Stimulated activated naive B cell treated with anti-CD40 and anti-IgM and Interleukin-4, amounts not matched to agents 10 μg/mL and 1 μg/mL and 100 μg/mL, for 72 hours (primary cell): ENCODE data around the gene SERP1.

ENCODE experiments used
- ATAC-seq, 2 donors: fragments of 150-1000 bp; cut with Tn5 transposase; replicated peaks; 2 replicates each; pipeline ENCODE4 v1.10.0; 2021; ENCODE audit warnings: moderate library complexity in 1 of 2
- DNase-seq: peaks from one replicate; pipeline ENCODE4 v3.0.0; 2021
- H3K27ac Mint-ChIP-seq: one replicate; pipeline ENCODE4 v1.8.0; 2022; ENCODE audit warnings: mild to moderate bottlenecking, mixed read lengths
- H3K27me3 Mint-ChIP-seq, 2 donors: one replicate each; pipeline ENCODE4 v1.8.0; 2022; ENCODE audit warnings: mixed read lengths in 2 of 2
- H3K36me3 Mint-ChIP-seq, 2 donors: one replicate each; pipeline ENCODE4 v1.8.0; 2022; ENCODE audit warnings: mixed read lengths in 2 of 2, mild to moderate bottlenecking in 1 of 2
- H3K4me1 Mint-ChIP-seq, 2 donors: one replicate each; pipeline ENCODE4 v1.8.0; 2022; ENCODE audit warnings: mixed read lengths in 2 of 2, mild to moderate bottlenecking in 1 of 2
- H3K4me3 Mint-ChIP-seq, 2 donors: one replicate each; pipeline ENCODE4 v1.8.0; 2022; ENCODE audit warnings: mild to moderate bottlenecking in 2 of 2, mixed read lengths in 2 of 2, moderate library complexity in 1 of 2
- H3K9me3 Mint-ChIP-seq, 2 donors: one replicate each; pipeline ENCODE4 v1.8.0; 2022; ENCODE audit warnings: mixed read lengths in 2 of 2, mild to moderate bottlenecking in 1 of 2

SERP1 gene

DNA sequence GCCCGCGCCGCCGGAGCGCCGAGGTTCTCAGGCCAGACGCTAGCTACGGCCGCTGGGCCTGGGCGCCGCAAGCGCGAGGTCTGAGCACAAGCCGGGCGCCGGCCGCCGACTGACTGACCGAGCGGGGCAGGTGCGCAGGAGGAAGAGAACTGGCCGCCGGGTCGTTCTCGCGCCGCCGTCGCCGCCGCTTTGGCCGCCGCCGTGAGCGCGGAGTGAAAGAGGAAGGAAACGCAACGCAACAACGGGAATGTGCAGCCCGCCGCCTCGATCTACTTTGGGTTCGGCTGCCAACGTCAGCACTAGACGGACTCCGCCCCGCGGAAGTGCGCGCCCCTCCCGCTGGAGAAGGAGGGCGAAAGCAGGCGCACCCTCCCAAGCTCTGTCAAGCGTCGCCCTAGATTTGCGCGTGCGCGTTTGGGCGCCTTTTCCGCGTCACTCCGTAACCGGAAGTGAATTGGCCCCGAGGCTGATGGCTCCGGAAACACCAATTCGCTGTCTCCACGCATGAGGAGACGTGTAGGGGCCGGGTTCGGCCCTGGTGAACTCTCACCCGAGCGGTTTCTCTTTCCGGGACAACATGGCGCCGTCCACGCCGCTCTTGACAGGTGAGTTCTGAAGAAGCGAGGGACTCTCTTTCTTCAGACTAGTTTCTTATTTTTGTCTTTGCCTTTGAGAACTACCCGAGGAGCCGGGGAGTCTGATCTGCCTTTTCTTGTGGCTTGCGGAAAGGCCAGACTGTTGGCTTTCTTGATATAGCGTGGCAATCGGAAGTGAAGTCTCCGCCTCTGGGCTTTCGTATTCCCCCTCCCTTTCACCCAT, at the start of gene SERP1, which contains the start of gene EIF2A:
SERP1 (minus strand) TSS at position 271 of the 819 bp plus-strand sequence. CDS start 361 bp downstream, outside the sequence.
EIF2A (plus strand) TSS at position 562 of the 819 bp plus-strand sequence; CDS start at position 578, 16 bp downstream.
- Mint-ChIP-seq H3K4me3 (peak within 1 kb of the TSS; percentile 94 to 98), H3K36me3 (peaks cover 12 to 35% of the 10 kb centered on the region in 2 donors), H3K27ac (peak within 1 kb of the TSS; percentile 99), H3K9me3 (no peaks in the 10 kb centered on the region), H3K27me3 (no peaks in the 10 kb centered on the region), H3K4me1 (peaks cover 14 to 56% of the 10 kb centered on the region in 2 donors)
- DNase-seq (peak; percentile 100), ATAC-seq (peak; percentile 93)

DNA sequence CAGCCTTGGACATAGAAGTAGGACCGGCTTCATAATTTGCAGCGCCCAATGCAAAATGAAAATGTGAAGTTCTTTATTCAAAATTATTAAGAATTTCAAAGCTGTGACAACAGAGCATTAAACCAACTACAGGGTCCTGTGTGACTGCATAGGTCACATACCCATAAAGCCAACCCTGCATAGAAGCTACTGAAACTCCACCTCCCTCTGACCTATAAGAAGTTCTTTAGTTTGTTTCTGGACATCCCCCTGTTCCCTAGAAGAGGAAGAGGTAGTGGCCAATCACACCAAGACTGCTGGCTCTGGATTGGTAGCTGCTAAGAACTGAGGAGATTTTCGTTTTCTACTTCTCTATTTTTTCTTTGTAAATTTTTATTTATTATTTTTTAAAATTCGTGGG, 47.9 kb upstream of the SERP1 start:
- ATAC-seq (peak; percentile 42 to 72), DNase-seq (no peak)
- Mint-ChIP-seq H3K4me1 (peaks cover 10 to 48% of the 10 kb centered on the region in 2 donors), H3K27me3 (no peaks in the 10 kb centered on the region), H3K9me3 (peaks cover 0 to 2% of the 10 kb centered on the region in 2 donors), H3K36me3 (peaks cover 17 to 42% of the 10 kb centered on the region in 2 donors), H3K27ac (no peak overlapping the region), H3K4me3 (no peak overlapping the region)

DNA sequence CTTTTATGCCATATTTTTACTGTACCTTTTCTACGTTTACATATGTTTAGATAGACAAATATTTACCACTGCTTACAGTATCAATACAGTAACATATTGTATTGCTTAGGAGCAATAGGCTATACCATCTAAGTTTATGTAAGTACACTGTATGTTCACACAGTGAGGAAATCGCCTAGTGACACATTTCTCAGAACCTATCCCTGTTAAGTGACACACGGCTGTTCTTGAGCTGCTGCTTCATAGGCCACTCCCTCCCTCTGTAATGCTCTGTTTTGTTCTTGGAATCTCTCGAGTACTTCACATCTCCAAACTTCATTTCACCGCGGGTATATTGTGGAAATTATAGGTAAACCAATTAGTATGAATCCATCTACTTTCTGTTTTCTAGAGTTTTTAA, 43.5 kb upstream of the SERP1 start:
- no peaks in the 10 kb centered on the region for H3K9me3 Mint-ChIP-seq

DNA sequence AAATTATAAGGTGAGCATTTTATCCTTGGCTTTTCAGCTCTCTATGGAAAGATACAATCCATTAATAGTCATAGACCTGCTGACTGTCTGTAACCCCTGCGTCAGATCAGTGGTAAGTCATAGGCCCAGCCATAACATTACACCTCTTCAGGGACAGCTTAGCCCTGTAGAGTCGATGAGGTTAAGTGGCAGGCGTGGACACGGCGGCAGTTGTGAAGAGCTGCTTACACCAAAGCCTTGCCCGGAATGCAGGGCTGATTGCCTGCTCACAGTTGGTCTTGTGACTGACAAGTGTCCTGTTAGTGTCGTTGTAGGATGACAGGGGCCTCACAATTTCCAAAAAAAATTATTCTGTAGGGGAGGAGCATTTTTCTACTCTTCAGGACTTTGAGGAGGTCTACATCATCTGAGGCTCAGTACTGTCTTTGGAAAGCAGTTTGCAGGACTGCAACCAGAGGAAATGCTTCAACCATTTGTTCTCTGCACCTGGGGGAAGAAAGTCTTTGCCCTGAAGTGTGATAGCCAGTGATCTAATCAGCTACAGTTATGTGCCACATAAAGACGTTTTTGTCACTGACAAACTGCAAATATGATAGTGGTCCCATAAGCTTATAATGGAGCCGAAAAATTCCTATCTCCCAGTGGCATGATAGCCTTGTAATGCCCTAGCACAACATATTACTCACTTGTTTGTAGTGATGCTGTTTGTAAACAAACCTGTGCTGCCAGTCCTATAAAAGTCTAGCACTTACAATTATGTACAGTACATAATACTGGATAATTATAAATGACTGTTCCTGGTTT, 41.9 kb upstream of the SERP1 start:
- Mint-ChIP-seq H3K4me1 (peaks cover 2 to 4% of the 10 kb centered on the region in 2 donors), H3K27ac (no peak overlapping the region), H3K4me3 (no peak overlapping the region), H3K9me3 (no peaks in the 10 kb centered on the region), H3K27me3 (no peaks in the 10 kb centered on the region), H3K36me3 (peaks cover 11 to 22% of the 10 kb centered on the region in 2 donors)
- no peak for ATAC-seq
- no peak for DNase-seq

More for the DNA sequence above, 43.5 kb upstream of the SERP1 start:
- peaks cover 11 to 36% of the 10 kb centered on the region in 2 donors for H3K36me3 Mint-ChIP-seq
- H3K27ac Mint-ChIP-seq, result peak overlapping the region; percentile 42
- no peak for ATAC-seq
- no peak overlapping the region for H3K4me3 Mint-ChIP-seq
- H3K27me3 Mint-ChIP-seq, result no peaks in the 10 kb centered on the region
- no peak for DNase-seq
- H3K4me1 Mint-ChIP-seq, result peaks cover 4 to 12% of the 10 kb centered on the region in 2 donors

DNA sequence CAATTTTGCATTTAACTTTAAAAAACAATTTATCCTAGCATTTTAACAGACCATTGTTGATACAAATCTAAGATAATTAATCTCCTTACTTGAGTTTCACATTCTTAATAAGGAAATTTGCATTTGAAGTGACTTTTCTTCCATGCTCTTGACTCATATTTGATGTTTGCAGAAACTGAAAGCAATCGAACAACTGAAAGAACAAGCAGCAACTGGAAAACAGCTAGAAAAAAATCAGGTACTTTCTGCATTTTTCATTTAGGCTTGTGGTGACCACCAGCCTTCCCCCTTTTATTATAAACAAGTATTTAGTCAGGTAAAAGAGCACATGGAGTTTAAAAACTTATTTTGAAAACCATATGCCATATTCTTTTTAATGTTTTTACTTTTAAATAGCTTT, 36.7 kb upstream of the SERP1 start:
- Mint-ChIP-seq H3K27ac (no peak overlapping the region), H3K4me3 (no peak overlapping the region), H3K9me3 (no peaks in the 10 kb centered on the region), H3K36me3 (peaks cover 16 to 30% of the 10 kb centered on the region in 2 donors), H3K4me1 (peaks cover 0 to 4% of the 10 kb centered on the region in 2 donors), H3K27me3 (no peaks in the 10 kb centered on the region)
- no peak for ATAC-seq
- DNase-seq, result no peak

DNA sequence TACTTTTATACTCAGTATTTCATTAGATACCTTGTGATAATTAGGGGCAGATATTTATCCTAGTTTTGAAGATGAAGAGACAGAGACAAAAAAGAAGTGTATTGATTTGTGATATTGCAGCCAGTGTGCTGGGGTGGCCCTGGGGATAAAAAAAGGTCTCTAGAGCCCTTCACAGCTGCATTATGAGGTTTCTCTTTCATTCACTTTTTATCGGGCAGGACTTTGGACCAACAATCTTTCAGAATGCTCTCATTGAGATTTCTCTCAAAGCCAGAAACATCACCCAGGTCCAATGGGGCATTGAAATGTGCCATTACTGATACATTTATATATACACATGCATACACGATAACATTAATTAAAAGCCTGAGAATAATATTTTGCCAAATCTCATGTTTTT, 36.3 kb upstream of the SERP1 start:
- ATAC-seq (no peak), DNase-seq (no peak)
- no peak overlapping the region for H3K4me3 Mint-ChIP-seq
- peaks cover 16 to 30% of the 10 kb centered on the region in 2 donors for H3K36me3 Mint-ChIP-seq
- H3K27me3 Mint-ChIP-seq, result no peaks in the 10 kb centered on the region
- no peak overlapping the region for H3K27ac Mint-ChIP-seq
- no peaks in the 10 kb centered on the region for H3K9me3 Mint-ChIP-seq
- H3K4me1 Mint-ChIP-seq, result peaks cover 0 to 4% of the 10 kb centered on the region in 2 donors

DNA sequence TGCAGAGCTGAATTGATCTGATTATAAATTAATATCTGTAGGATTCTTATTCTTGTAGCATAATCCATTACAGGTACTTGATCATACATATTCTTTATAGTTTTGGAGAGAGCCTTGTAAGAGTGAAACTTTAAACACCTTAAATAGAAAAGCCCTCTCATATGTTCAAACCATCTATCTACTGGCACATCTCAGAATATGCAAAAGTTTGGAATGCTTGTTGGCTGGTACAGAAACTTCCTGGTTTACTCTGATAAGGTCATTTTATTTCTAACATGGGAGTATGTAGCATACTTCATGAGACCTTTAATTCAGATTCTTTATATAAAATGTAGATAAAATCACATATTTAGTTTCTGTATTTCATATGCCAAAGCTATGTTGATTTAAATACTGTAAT, 34.9 kb upstream of the SERP1 start:
- Mint-ChIP-seq H3K27me3 (no peaks in the 10 kb centered on the region), H3K27ac (no peak overlapping the region), H3K4me3 (no peak overlapping the region), H3K9me3 (no peaks in the 10 kb centered on the region), H3K36me3 (peaks cover 21 to 40% of the 10 kb centered on the region in 2 donors), H3K4me1 (peaks cover 0 to 4% of the 10 kb centered on the region in 2 donors)
- ATAC-seq (no peak), DNase-seq (no peak)

DNA sequence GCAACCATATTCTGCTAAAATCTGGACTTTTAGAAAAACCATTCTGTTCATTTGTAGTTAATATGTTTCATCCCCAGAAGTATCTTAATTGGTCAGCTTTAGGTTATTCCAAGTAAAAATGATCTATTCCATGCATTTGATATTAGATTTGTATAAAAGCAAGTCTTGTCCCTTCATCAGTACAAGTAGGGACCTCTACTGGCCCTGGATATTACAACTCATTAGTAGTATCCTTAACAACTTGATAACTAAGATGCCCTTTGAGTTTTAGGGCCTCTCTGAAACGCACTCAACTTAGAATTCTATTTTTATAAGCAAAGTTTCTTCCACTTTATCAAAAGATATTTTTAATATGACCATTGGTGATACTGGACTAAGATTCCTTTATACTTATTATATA, 31.6 kb upstream of the SERP1 start:
- peaks cover 0 to 5% of the 10 kb centered on the region in 2 donors for H3K4me1 Mint-ChIP-seq
- H3K36me3 Mint-ChIP-seq, result peaks cover 19 to 45% of the 10 kb centered on the region in 2 donors
- DNase-seq (no peak), ATAC-seq (no peak)
- no peak overlapping the region for H3K27ac Mint-ChIP-seq
- no peaks in the 10 kb centered on the region for H3K9me3 Mint-ChIP-seq
- H3K4me3 Mint-ChIP-seq, result no peak overlapping the region
- H3K27me3 Mint-ChIP-seq, result no peaks in the 10 kb centered on the region

DNA sequence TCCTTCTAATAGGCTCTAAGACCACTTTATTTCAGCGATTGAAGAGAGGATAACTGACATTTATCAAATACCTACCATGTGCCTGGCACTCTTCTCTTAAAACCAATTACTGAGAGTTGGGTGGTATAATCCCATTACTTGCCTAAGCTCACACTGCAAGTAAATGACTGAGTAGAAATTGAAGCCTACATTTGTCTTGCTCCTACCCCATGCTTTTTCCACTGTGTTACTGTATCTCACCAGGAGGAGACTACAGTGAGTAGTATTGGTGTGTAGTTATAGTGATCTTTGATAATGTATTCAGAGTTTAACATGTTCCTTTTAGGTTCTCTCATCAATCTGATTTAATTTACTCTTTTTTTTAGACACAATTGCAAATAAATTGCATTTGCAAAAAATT, 21.0 kb upstream of the SERP1 start:
- no peak for ATAC-seq
- H3K9me3 Mint-ChIP-seq, result no peaks in the 10 kb centered on the region
- no peak overlapping the region for H3K27ac Mint-ChIP-seq

DNA sequence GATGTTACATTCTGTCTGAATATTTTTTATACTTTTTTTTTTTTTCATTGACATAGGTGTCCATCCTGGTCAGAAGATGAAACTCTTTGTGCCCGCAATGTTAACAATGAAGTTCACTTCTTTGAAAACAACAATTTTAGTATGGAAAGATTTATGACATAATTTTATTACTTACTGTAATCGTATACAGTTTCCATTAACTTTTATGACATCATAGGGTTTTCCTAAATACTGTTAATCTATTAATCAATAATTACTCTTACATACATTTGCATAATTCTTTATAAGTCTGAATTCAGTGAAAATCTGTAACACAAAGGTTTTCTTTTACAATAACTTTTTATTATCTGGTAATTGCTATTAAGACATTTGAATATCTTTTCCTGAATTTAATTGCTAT, 17.9 kb upstream of the SERP1 start:
- no peaks in the 10 kb centered on the region for H3K9me3 Mint-ChIP-seq
- H3K27me3 Mint-ChIP-seq, result no peaks in the 10 kb centered on the region
- H3K27ac Mint-ChIP-seq, result no peak overlapping the region
- no peak for DNase-seq
- H3K36me3 Mint-ChIP-seq, result peaks cover 26 to 27% of the 10 kb centered on the region in 2 donors
- H3K4me3 Mint-ChIP-seq, result no peak overlapping the region
- ATAC-seq, result no peak
- no peaks in the 10 kb centered on the region for H3K4me1 Mint-ChIP-seq

More for the DNA sequence above, 21.0 kb upstream of the SERP1 start:
- H3K4me1 Mint-ChIP-seq, result no peaks in the 10 kb centered on the region
- H3K4me3 Mint-ChIP-seq, result no peak overlapping the region
- H3K36me3 Mint-ChIP-seq, result peaks cover 18 to 28% of the 10 kb centered on the region in 2 donors
- H3K27me3 Mint-ChIP-seq, result no peaks in the 10 kb centered on the region
- no peak for DNase-seq

DNA sequence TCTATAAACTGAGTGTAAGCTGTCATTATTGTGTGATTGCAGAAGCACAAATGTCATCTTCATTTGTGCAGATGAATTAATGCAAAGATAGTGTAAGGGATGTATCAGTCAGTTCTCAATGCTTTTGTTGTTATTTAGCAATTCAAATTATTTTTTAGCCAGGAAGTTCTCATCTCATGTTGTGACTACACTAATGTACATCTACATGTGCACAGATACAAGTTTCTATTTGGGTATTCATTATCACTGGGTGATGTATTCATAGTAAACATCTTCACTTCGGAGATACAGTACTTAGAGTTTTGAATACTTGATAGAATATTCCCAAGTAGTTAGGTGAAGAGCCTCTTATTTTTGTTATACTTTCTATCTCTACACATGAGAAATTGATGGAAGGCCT, 11.4 kb upstream of the SERP1 start:
- no peak overlapping the region for H3K4me3 Mint-ChIP-seq
- H3K4me1 Mint-ChIP-seq, result peaks cover 5 to 18% of the 10 kb centered on the region in 2 donors
- H3K36me3 Mint-ChIP-seq, result peaks cover 31 to 48% of the 10 kb centered on the region in 2 donors
- H3K27ac Mint-ChIP-seq, result no peak overlapping the region
- DNase-seq (no peak), ATAC-seq (no peak)
- no peaks in the 10 kb centered on the region for H3K9me3 Mint-ChIP-seq
- no peaks in the 10 kb centered on the region for H3K27me3 Mint-ChIP-seq

DNA sequence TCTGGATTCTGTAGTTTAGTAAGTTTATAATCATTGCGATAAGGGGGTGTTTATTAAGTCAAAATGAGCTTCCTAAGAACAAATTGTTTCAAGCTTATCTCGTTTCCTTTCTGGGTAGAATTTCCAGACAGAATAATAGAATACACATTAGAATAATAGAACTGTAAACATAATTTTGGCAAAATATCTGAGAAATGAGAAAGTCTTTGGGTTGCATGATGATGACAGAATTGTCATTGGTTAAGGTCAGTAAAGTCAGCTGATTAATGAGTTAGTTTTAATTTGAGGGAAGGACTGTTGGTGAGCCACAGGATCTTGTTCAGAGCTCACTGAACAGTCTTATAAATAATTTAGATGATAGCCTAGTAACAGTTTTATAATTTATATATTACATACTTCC, 10.5 kb upstream of the SERP1 start:
- H3K27me3 Mint-ChIP-seq, result no peaks in the 10 kb centered on the region
- no peak for DNase-seq
- peaks cover 30 to 49% of the 10 kb centered on the region in 2 donors for H3K36me3 Mint-ChIP-seq
- H3K9me3 Mint-ChIP-seq, result no peaks in the 10 kb centered on the region
- peaks cover 5 to 18% of the 10 kb centered on the region in 2 donors for H3K4me1 Mint-ChIP-seq
- no peak for ATAC-seq
- H3K27ac Mint-ChIP-seq, result no peak overlapping the region
- no peak overlapping the region for H3K4me3 Mint-ChIP-seq

DNA sequence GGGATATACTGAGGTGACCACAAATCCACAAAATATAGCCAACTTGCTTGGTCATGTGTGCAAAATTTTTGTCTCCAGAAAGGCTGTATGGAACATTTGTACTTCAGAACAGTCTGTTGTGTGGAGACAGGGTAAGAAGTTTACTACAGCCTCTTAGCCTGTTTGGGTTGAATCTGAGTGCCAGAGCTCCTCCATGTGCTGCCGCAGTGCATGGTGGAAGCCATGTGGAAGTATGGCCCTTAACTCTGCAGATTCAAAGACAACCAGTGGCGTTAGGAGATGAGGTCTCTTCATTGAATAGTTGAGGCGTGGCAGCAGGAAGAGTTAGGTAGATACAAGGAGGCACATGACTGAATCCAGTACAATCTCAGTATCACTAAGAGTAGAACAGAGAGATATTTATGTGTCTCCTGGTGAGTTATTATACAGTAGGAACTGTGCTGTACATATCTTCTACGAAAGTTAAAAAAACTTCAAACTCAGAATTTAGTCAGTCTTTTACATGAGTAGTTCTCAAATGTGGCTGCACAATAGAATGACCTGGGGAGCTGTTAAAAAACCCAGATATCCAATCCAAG, 9.7 kb upstream of the SERP1 start:
- peaks cover 7 to 21% of the 10 kb centered on the region in 2 donors for H3K4me1 Mint-ChIP-seq
- no peak for DNase-seq
- H3K27ac Mint-ChIP-seq, result peak overlapping the region; percentile 31

DNA sequence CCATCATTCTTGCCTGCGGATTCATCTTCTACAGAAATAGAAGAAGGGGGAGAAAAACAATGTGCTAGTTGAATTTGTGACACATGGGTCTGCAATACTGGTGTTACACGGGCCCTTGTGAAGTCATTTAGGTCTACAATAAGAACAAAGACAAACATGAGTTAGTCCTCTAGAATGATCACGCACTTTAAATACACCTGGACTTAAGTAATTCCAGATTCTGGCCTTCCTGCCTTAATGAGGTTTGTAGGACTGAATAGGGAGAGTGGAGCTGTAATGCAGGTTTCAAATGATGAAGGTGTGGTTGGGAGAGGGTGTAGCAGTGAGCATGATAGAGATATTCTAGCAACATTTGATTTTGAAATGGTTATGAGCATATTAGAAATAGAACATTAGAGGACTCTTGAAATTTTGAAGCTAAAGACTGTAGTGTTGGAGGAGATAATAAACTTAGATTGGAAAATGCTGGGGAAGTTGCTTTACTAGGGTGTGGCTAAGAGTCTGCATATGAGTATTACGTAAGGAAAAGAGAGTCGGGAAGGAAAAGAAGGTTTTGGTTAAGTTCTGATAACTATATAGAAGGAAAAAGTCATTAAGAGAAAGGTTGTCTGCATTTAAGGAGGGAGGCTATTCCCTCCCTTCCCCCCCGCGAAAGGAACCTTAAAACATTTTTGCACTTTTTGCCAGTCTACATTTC, 897 bp upstream of the SERP1 start:
- no peak for ATAC-seq
- peaks cover 9 to 31% of the 10 kb centered on the region in 2 donors for H3K36me3 Mint-ChIP-seq

More for the DNA sequence above, 9.7 kb upstream of the SERP1 start:
- no peaks in the 10 kb centered on the region for H3K9me3 Mint-ChIP-seq
- H3K36me3 Mint-ChIP-seq, result peaks cover 25 to 53% of the 10 kb centered on the region in 2 donors
- no peak for ATAC-seq
- no peaks in the 10 kb centered on the region for H3K27me3 Mint-ChIP-seq
- no peak overlapping the region for H3K4me3 Mint-ChIP-seq

More for the DNA sequence above, 897 bp upstream of the SERP1 start:
- H3K27ac Mint-ChIP-seq, result peak overlapping the region; percentile 99
- peaks cover 14 to 51% of the 10 kb centered on the region in 2 donors for H3K4me1 Mint-ChIP-seq
- DNase-seq, result no peak
- no peaks in the 10 kb centered on the region for H3K27me3 Mint-ChIP-seq
- peak overlapping the region; percentile 94 to 98 for H3K4me3 Mint-ChIP-seq
- no peaks in the 10 kb centered on the region for H3K9me3 Mint-ChIP-seq
